ENCODE measurements around the gene PERCC1. TPM values are rescaled to one million over a fixed set of nuclear protein-coding genes. Genes with fewer than 3 reads are reported as not detected.
A peak's percentile ranks its signal among the peaks of the same experiment; 100 is the strongest.

PERCC1 gene
- total and polyA plus RNA-seq, 11 donors = 0.11 to 0.60 (median 0.34) TPM; not detected in 6

- no peak overlapping the region for H3K4me3 ChIP-seq
- no peak overlapping the region for H3K27ac ChIP-seq
- H3K4me1 ChIP-seq = peaks cover 0 to 15% (median 6%) of the 10 kb centered on the region in 12 donors
- ATAC-seq (no peak), DNase-seq (no peak)
- H3K9me3 ChIP-seq = no peaks in the 10 kb centered on the region
- WGBS, 4 donors = 84 to 89% (median 85%) methylated on average over 11 to 16 of the region's 16 CpGs
- no peaks in the 10 kb centered on the region for H3K27me3 ChIP-seq
- TF ChIP-seq POLR2A (IDR thresholded peaks at IDR 0.05) (no peak), CTCF (IDR thresholded peaks at IDR 0.05) (no peak)
- H3K36me3 ChIP-seq = no peaks in the 10 kb centered on the region
- intact Hi-C loops (cut with DNase I) = loop anchor here in 2 of 10 donors (5.0 to 10.0 kb wide), 2 partner anchors 139 to 282 kb away; partner anchors contain the start of gene MAPK8IP3 (in 1 of the 2)
These were observed 5.1 kb upstream of the PERCC1 start for GRCh38 chr16:1425616-1426370.

GRCh38 chr16:1426734-1427471, 4.0 kb upstream of the PERCC1 start:
- Histone ChIP-seq H3K4me3 (no peak overlapping the region), H3K4me1 (peaks cover 0 to 16% (median 2%) of the 10 kb centered on the region in 12 donors), H3K27ac (no peak overlapping the region), H3K36me3 (no peaks in the 10 kb centered on the region), H3K9me3 (no peaks in the 10 kb centered on the region), H3K27me3 (no peaks in the 10 kb centered on the region)
- TF ChIP-seq CTCF (IDR thresholded peaks at IDR 0.05) (no peak), POLR2A (IDR thresholded peaks at IDR 0.05) (no peak)
- intact Hi-C loops (cut with DNase I) = loop anchor here in 2 of 10 donors (5.0 to 10.0 kb wide), 2 partner anchors 138 to 280 kb away; partner anchors contain the start of gene MAPK8IP3 (in 1 of the 2)
- WGBS, 4 donors = 69 to 89% (median 75%) methylated on average over 13 to 42 of the region's 42 CpGs
- DNase-seq (no peak), ATAC-seq (no peak)

- no peak for ATAC-seq
- no peaks in the 10 kb centered on the region for H3K9me3 ChIP-seq
- H3K27ac ChIP-seq = peak overlapping the region in 3 of 12 donors; percentile 25 to 64 (median 53)
- peak overlapping the region in 10 of 12 donors; percentile 12 to 41 (median 31) for H3K4me3 ChIP-seq
- TF ChIP-seq CTCF (IDR thresholded peaks at IDR 0.05) (no peak), POLR2A (IDR thresholded peaks at IDR 0.05) (no peak)
- H3K36me3 ChIP-seq = no peaks in the 10 kb centered on the region
- no peak for DNase-seq
- WGBS, 4 donors = 82 to 87% (median 84%) methylated on average over 42 to 53 of the region's 53 CpGs
- intact Hi-C loops (cut with DNase I) = loop anchor here in 2 of 10 donors (5.0 to 10.0 kb wide), 2 partner anchors 137 to 280 kb away; partner anchors contain the start of gene MAPK8IP3 (in 1 of the 2)
- no peaks in the 10 kb centered on the region for H3K27me3 ChIP-seq
- peaks cover 0 to 16% (median 1%) of the 10 kb centered on the region in 12 donors for H3K4me1 ChIP-seq
These were observed 3.1 kb upstream of the PERCC1 start for GRCh38 chr16:1427473-1428461.
